Measurements from ENCODE around the gene LYST. TPM values are rescaled to one million over a fixed set of nuclear protein-coding genes. Genes with fewer than 3 reads are reported as not detected.
A peak's percentile ranks its signal among the peaks of the same experiment; 100 is the strongest.
"Not testable (repeated sequence)": the region's sequence is repeated elsewhere in the genome, so short reads cannot be mapped to it uniquely, and the experiment has no call there.

Gene LYST
- total RNA-seq, 1 donor = 30.4 TPM

DNA sequence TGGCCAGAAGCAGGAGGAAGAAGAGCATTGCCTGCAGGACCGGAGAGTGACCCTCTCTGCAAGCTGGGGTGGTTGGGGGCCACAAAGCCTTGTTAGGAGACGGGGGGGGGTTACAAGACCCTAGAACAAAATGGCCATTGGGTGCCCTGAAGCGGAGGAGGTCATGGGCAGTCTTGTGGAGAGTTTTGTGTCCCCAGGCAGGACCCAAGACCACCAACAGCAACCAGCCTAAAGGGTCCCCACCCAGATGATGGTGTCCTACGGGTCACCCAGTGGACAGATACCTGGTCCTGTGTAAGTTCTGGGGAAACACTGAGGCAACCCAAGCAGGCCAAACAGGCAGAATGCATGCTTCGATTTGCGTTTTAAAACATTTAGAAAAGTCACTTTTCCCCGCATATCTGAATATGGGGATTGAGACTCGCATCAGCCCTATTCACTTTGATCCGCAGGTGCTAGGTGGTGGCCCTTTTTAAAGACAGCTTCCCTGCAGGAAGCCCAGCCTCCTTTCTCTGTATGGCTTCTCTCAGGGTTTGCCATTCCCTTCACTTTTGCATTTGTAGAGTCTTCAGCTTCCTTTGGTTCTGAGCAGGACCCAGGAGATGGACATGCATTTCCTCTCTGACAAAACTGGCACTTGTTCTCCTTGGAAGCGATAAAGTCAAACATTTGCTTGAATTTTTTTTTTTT lies 238.2 kb downstream of the LYST start:
- no peak for DNase-seq (ENCODE audit: low read depth)
- H3K4me3 ChIP-seq (ENCODE audit: low read depth, low read length) = no peak overlapping the region
- TF ChIP-seq, protein P1, sequence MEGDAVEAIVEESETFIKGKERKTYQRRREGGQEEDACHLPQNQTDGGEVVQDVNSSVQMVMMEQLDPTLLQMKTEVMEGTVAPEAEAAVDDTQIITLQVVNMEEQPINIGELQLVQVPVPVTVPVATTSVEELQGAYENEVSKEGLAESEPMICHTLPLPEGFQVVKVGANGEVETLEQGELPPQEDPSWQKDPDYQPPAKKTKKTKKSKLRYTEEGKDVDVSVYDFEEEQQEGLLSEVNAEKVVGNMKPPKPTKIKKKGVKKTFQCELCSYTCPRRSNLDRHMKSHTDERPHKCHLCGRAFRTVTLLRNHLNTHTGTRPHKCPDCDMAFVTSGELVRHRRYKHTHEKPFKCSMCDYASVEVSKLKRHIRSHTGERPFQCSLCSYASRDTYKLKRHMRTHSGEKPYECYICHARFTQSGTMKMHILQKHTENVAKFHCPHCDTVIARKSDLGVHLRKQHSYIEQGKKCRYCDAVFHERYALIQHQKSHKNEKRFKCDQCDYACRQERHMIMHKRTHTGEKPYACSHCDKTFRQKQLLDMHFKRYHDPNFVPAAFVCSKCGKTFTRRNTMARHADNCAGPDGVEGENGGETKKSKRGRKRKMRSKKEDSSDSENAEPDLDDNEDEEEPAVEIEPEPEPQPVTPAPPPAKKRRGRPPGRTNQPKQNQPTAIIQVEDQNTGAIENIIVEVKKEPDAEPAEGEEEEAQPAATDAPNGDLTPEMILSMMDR (IDR thresholded peaks at IDR 0.05; ENCODE audit: insufficient read depth, low read length) = no peak

DNA sequence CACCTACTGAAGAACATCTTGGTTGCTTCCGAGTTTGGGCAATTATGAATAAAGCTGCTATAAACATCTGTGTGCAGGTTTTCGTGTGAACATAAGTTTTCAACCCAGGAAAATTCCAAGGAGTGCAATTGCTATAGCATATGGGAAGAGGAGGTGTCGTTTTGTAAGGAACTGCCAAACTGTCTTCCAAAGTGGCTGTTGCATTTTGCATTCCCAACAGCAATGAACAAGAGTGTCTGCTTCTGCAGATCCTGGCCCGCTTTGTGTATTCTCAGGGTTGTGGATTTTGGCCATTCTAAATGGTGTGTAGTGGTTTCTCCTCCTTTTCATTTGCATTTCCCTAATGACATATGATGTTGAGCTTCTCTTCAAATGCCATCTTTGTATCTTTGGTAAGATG lies 240.9 kb downstream of the LYST start:
- H3K4me3 ChIP-seq (ENCODE audit: low read depth, low read length) = no peak overlapping the region
- TF ChIP-seq, protein P1 (IDR thresholded peaks at IDR 0.05; ENCODE audit: insufficient read depth, low read length) = no peak
- no peak for DNase-seq (ENCODE audit: low read depth)

DNA sequence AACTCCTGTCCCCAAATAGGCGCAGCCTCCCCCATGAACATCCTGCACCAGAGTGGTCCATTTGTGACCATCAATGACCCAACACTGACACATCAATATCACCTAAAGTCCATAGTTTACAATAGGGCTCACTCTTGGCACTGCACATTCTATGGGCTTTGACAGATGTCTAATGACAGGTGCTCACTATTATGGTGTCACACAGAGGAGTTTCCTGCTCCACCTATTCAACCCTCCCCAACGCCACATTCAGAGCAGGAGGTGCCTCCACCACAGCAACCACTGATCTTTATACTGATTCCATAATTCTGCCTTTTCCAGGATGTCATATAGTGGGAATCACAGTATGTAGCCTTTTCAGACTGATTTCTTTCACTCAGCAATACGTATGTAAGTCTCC lies 241.4 kb downstream of the LYST start:
- TF ChIP-seq, protein P1 (IDR thresholded peaks at IDR 0.05; ENCODE audit: insufficient read depth, low read length) = no peak
- no peak for DNase-seq (ENCODE audit: low read depth)

DNA sequence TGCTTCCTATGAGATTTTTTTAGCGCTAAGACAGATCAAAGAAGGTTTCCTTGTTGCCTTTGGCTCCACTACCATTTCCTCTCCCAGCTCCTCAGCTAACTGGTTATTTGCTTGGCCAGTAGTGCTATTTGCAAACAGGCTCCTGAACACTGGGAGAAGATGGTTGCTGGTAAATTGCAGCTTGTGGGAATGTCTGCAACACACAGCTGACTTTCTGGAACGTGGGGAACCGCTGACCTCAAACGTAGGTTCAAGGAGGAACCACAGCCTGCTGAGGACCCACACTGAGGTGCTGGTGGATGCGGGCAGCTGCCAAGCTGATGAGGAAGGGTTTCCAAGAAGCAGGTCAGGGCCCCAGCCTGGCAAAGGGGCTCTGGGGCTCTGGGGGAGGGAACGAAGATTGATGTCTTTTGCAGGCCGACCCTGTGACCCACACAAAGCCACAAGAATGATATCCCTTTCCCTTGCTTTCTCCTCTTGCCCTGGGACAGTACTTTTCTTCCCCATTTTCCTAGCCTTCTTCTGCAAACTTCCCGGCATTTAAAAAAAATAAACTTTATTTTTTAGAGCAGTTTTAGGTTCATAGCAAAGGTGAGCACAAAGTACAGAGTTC lies 241.9 kb downstream of the LYST start:
- H3K4me3 ChIP-seq (ENCODE audit: low read depth, low read length) = no peak overlapping the region
- DNase-seq (ENCODE audit: low read depth) = peak; percentile 61
- TF ChIP-seq, protein P1 (IDR thresholded peaks at IDR 0.05; ENCODE audit: insufficient read depth, low read length) = no peak

More for the DNA sequence above, 241.4 kb downstream of the LYST start:
- H3K4me3 ChIP-seq (ENCODE audit: low read depth, low read length) = no peak overlapping the region

DNA sequence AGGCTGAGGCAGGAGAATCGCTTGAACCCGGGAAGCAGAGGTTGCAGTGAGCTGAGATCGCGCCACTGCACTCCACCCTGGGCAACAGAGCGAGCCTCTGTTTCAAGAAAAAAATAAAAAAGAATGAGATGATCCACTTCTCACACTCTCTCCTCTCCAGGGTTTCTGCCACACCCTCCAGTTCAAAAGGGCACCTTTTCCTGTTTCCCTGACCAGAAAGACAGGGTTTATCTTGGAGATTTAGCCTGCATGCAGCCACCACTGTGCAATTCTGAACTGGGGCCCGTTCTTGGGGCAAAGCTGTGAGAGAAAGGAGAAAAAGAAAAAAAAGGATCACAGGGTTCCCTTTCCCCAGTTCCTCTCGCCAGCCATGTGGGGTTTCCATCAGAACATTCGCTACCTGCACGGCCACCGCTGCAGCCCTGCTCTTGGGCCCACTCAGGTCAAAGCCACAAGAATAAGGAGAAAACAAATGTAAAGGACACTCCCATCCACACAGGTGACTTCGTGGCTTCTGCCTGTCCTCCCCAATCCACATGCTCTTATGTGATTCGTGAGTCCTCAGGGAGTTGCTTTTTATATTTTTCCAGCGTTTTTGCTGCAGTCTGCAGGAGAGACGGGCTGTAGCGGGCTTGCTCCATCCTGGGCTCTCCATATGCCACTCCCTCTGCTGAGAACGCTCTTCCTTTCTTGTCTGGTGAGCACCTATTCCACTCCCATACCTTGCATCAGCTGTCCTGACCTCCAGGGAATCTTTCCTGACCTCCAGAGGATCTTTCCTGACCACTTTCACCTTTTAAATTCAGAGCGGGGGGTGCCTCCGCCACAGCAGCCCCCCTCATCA lies 243.5 kb downstream of the LYST start:
- DNase-seq (ENCODE audit: low read depth) = no peak
- no peak overlapping the region for H3K4me3 ChIP-seq (ENCODE audit: low read depth, low read length)
- TF ChIP-seq, protein P1 (IDR thresholded peaks at IDR 0.05; ENCODE audit: insufficient read depth, low read length) = no peak

DNA sequence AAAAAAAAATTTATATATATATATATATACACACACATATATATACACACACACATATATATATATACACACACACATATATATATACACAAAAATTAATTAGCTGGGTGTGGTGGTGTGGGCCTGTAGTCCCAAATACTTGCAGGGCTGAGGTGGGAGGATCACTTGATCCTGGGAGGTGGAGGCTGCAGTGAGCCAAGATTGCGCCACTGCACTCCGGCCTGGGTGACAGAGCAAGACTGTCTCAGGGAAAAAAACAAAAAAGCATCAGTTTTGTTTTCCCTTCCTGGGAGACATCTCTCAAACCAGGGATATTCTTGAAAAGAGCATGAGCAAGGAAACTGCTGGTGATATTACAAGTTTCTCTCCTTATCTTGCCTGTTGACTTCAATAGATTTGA lies 247.6 kb downstream of the LYST start:
- H3K4me3 ChIP-seq (ENCODE audit: low read depth, low read length); DNase-seq (ENCODE audit: low read depth): not testable (repeated sequence)

DNA sequence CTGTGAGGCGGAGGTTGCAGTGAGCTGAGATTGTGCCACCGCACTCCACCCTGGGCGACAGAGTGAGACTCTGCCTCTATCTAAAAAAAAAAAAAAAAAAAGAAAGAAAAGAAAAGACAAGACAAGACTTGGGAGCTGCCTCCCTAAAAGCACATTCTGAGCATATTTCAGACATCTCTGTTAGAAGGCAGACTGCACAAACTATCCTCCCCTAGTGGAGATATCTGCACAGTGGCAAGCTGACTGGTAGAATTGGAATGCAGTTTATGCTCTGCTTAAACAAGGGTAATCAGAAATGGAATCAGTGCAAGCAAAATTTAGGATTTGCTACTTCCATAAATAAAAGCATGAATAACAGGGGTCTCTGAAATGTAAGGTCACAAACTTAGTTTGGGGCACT lies 248.9 kb downstream of the LYST start:
- DNase-seq (ENCODE audit: low read depth) = peak; percentile 60
- TF ChIP-seq, protein P1 (IDR thresholded peaks at IDR 0.05; ENCODE audit: insufficient read depth, low read length) = peak; percentile 59
- H3K4me3 ChIP-seq (ENCODE audit: low read depth, low read length) = no peak overlapping the region
